Stimulated activated naive CD8-positive, alpha-beta T cell treated with anti-CD3 and anti-CD28 coated beads, Interleukin-15, Interleukin-2, amounts not matched to agents 100 U/mL and 50 U/mL, for 24 hours (primary cell): Measurements from ENCODE around the gene METTL25.

Experiments
- ATAC-seq: fragments of 150-1000 bp; cut with Tn5 transposase; one replicate; pipeline ENCODE4 v1.10.0; 2021
- DNase-seq: peaks from one replicate; pipeline ENCODE4 v3.0.0; 2021

METTL25 gene

GRCh38 chr12:82407481-82407880, 49.2 kb downstream of the METTL25 start:
- no peak for DNase-seq
- no peak for ATAC-seq

GRCh38 chr12:82408844-82409243, 50.5 kb downstream of the METTL25 start:
- DNase-seq = no peak
- ATAC-seq = no peak

- DNase-seq (no peak), ATAC-seq (no peak)
These were observed 53.4 kb downstream of the METTL25 start for GRCh38 chr12:82411546-82412230.

GRCh38 chr12:82412246-82412645, 53.9 kb downstream of the METTL25 start:
- no peak for ATAC-seq
- no peak for DNase-seq

- DNase-seq = no peak
- ATAC-seq = no peak
These were observed 55.7 kb downstream of the METTL25 start for GRCh38 chr12:82414044-82414443.

GRCh38 chr12:82414926-82415325, 56.6 kb downstream of the METTL25 start:
- DNase-seq (no peak), ATAC-seq (no peak)

GRCh38 chr12:82415402-82415801, 57.1 kb downstream of the METTL25 start:
- no peak for ATAC-seq
- DNase-seq = no peak

GRCh38 chr12:82425241-82425640, 66.9 kb downstream of the METTL25 start:
- no peak for ATAC-seq
- no peak for DNase-seq

- DNase-seq (no peak), ATAC-seq (no peak)
These were observed 67.8 kb downstream of the METTL25 start for GRCh38 chr12:82426081-82426480.

- no peak for DNase-seq
- no peak for ATAC-seq
These were observed 68.3 kb downstream of the METTL25 start for GRCh38 chr12:82426586-82426985.

GRCh38 chr12:82430541-82431145, 72.3 kb downstream of the METTL25 start:
- DNase-seq (no peak), ATAC-seq (no peak)

GRCh38 chr12:82434392-82434911, 76.1 kb downstream of the METTL25 start:
- DNase-seq = no peak

GRCh38 chr12:82436354-82436753, 78.0 kb downstream of the METTL25 start:
- no peak for ATAC-seq
- no peak for DNase-seq

More at GRCh38 chr12:82434392-82434911, 76.1 kb downstream of the METTL25 start:
- no peak for ATAC-seq

GRCh38 chr12:82437744-82438143, 79.4 kb downstream of the METTL25 start:
- ATAC-seq = no peak

GRCh38 chr12:82438356-82438755, 80.0 kb downstream of the METTL25 start:
- no peak for DNase-seq
- no peak for ATAC-seq

More at GRCh38 chr12:82437744-82438143, 79.4 kb downstream of the METTL25 start:
- DNase-seq = no peak

- ATAC-seq (no peak), DNase-seq (no peak)
These were observed 82.6 kb downstream of the METTL25 start for GRCh38 chr12:82440885-82441284.

GRCh38 chr12:82448911-82449578, 90.7 kb downstream of the METTL25 start:
- ATAC-seq (no peak), DNase-seq (no peak)

- DNase-seq = no peak
- ATAC-seq = no peak
These were observed 98.3 kb downstream of the METTL25 start for GRCh38 chr12:82456633-82457032.

GRCh38 chr12:82458101-82458500, 99.8 kb downstream of the METTL25 start:
- DNase-seq (no peak), ATAC-seq (no peak)

- ATAC-seq (no peak), DNase-seq (no peak)
These were observed 103.1 kb downstream of the METTL25 start for GRCh38 chr12:82461393-82461792.

GRCh38 chr12:82461836-82462235, 103.5 kb downstream of the METTL25 start:
- DNase-seq = no peak
- no peak for ATAC-seq

- DNase-seq (no peak), ATAC-seq (no peak)
These were observed 110.2 kb downstream of the METTL25 start for GRCh38 chr12:82468563-82468962.

- ATAC-seq (no peak), DNase-seq (no peak)
These were observed 112.7 kb downstream of the METTL25 start for GRCh38 chr12:82470906-82471512.
